Smooth muscle cell (in vitro differentiated cells): ENCODE measurements around the gene CSNK1A1. TPM values are rescaled to one million over a fixed set of nuclear protein-coding genes. Genes with fewer than 3 reads are reported as not detected.

ENCODE experiments used
- DNase-seq: peaks from one replicate; lab custom pipeline; 2025; ENCODE audit not compliant: unreplicated experiment; lab: John Stamatoyannopoulos, UW
- H2AFZ ChIP-seq: fragments of 200-600 bp; sonication (generic); 2 replicates; pipeline ENCODE4 v1.6.0; 2016; ENCODE audit warnings: antibody characterized with exemption, low read depth, mild to moderate bottlenecking
- H3F3A ChIP-seq: fragments of 200-600 bp; sonication (generic); 2 replicates; pipeline ENCODE4 v1.6.0; 2017; ENCODE audit warnings: antibody characterized with exemption, low read depth
- H3K27ac ChIP-seq: fragments of 200-600 bp; sonication (generic); 2 replicates; pipeline ENCODE4 v1.5.1; 2016; ENCODE audit warnings: low read depth, mild to moderate bottlenecking
- H3K27me3 ChIP-seq: fragments of 200-600 bp; sonication (generic); 2 replicates; pipeline ENCODE4 v1.6.1; 2016; ENCODE audit warnings: low read depth, mild to moderate bottlenecking
- H3K36me3 ChIP-seq: fragments of 200-600 bp; sonication (generic); 2 replicates; pipeline ENCODE4 v1.5.1; 2016; ENCODE audit warnings: low read depth
- H3K4me1 ChIP-seq: fragments of 200-600 bp; sonication (generic); 2 replicates; pipeline ENCODE4 v1.5.1; 2016; ENCODE audit warnings: low read depth
- H3K4me2 ChIP-seq: fragments of 200-600 bp; sonication (generic); 2 replicates; pipeline ENCODE4 v1.6.0; 2016; ENCODE audit warnings: mild to moderate bottlenecking
- H3K4me3 ChIP-seq: fragments of 200-600 bp; sonication (generic); 2 replicates; pipeline ENCODE4 v1.5.1; 2016; ENCODE audit warnings: mild to moderate bottlenecking
- H3K79me2 ChIP-seq: fragments of 200-600 bp; sonication (generic); 2 replicates; pipeline ENCODE4 v1.6.0; 2016; ENCODE audit warnings: low read depth, mild to moderate bottlenecking
- H3K9ac ChIP-seq: fragments of 200-600 bp; sonication (generic); 2 replicates; pipeline ENCODE4 v1.6.0; 2016; ENCODE audit warnings: low read depth
- H3K9me3 ChIP-seq: fragments of 200-600 bp; sonication (generic); replicated peaks from 2 replicates; pipeline ENCODE4 v1.5.1; 2016; ENCODE audit warnings: low read depth
- H4K20me1 ChIP-seq: fragments of 200-600 bp; sonication (generic); 2 replicates; pipeline ENCODE4 v1.6.0; 2016; ENCODE audit warnings: low read depth
- WGBS: methylation state at CpG from one replicate; pipeline ENCODE4 v1.1.7; 2016; ENCODE audit warnings: low lambda C conversion rate; 5-methylcytosine and 5-hydroxymethylcytosine counted together
- polyA plus RNA-seq: library from polyadenylated mRNA; unstranded; fragments of >200 nt; fragmentation: Nextera tagmentation; extraction: Ambion mirVana; gene quantifications from 2 replicates; pipeline ENCODE4 v1.2.1, GENCODE V29; 2016
- total RNA-seq: library from RNA; depleted of rRNA; stranded (reverse); fragments of >200 nt; gene quantifications from 2 replicates; pipeline ENCODE4 v1.2.3, GENCODE V29; 2014
- TF ChIP-seq, protein P1 (sequence below): fragments of 200-600 bp; sonication (generic); IDR thresholded peaks from 2 replicates; pipeline ENCODE4 v1.5.1; 2017; ENCODE audit warnings: borderline replicate concordance, mild to moderate bottlenecking, antibody characterized with exemption; ENCODE audit not compliant: insufficient read depth, poor library complexity, severe bottlenecking

Gene CSNK1A1
- total and polyA plus RNA-seq, 2 experiments from 2014 or later, result 129 to 294 TPM

DNA sequence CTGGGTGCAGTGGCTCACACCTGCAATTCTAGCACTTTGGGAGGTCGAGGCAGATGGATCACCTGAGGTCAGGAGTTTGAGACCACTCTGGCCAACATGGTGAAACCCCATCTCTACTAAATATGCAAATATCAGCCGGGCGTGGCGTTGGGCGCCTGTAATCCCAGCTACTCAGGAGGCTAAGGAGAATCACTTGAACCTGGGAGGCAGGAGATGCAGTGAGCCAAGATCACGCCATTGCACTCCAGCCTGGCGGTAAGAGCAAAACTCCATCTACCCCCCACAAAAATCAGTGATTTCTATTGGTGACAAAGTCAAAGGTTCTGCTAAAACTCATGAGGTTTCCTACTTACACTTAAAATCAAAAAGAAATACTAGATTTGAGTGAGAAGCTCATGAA is 18.8 kb downstream of the CSNK1A1 start:
- peaks cover 9% of the 10 kb centered on the region for H3F3A ChIP-seq
- WGBS, result 96% methylated on average over 7 of the region's 7 CpGs
- H3K79me2 ChIP-seq, result peaks cover 100% of the 10 kb centered on the region

DNA sequence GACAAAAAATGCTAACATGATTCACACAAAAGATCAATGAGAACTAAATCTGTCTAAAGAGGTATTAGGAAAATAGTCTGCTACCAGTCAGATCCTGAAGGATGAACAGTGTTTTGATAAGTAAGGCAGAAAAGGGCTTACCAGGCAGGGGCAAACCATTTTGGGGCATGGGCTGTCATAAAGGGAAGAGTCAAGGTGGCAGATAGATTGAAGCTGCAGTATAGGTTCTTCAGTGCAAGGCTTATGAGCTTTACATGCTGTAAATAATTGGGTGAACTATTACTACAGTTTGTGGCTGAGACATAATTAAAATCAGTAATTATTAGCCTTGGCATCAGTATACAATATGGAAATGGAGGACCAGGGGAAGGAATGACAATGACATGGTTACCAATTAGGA is 21.8 kb downstream of the CSNK1A1 start:
- H3K27ac ChIP-seq, result peak overlapping the region; percentile 48
- no peaks in the 10 kb centered on the region for H3K9me3 ChIP-seq
- H3K79me2 ChIP-seq, result peaks cover 100% of the 10 kb centered on the region
- no peaks in the 10 kb centered on the region for H3K27me3 ChIP-seq
- TF ChIP-seq, protein P1, sequence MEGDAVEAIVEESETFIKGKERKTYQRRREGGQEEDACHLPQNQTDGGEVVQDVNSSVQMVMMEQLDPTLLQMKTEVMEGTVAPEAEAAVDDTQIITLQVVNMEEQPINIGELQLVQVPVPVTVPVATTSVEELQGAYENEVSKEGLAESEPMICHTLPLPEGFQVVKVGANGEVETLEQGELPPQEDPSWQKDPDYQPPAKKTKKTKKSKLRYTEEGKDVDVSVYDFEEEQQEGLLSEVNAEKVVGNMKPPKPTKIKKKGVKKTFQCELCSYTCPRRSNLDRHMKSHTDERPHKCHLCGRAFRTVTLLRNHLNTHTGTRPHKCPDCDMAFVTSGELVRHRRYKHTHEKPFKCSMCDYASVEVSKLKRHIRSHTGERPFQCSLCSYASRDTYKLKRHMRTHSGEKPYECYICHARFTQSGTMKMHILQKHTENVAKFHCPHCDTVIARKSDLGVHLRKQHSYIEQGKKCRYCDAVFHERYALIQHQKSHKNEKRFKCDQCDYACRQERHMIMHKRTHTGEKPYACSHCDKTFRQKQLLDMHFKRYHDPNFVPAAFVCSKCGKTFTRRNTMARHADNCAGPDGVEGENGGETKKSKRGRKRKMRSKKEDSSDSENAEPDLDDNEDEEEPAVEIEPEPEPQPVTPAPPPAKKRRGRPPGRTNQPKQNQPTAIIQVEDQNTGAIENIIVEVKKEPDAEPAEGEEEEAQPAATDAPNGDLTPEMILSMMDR, result no peak
- H3K9ac ChIP-seq, result no peak overlapping the region
- peaks cover 19% of the 10 kb centered on the region for H3F3A ChIP-seq
- peak overlapping the region; percentile 19 for H3K4me2 ChIP-seq
- H3K4me3 ChIP-seq, result no peak overlapping the region
- H2AFZ ChIP-seq, result no peak overlapping the region
- H4K20me1 ChIP-seq, result peaks cover 100% of the 10 kb centered on the region
- peaks cover 3% of the 10 kb centered on the region for H3K36me3 ChIP-seq
- no peak for DNase-seq
- H3K4me1 ChIP-seq, result peaks cover 23% of the 10 kb centered on the region

More for the DNA sequence above, 18.8 kb downstream of the CSNK1A1 start:
- no peak overlapping the region for H3K4me2 ChIP-seq
- TF ChIP-seq, protein P1, result no peak
- no peaks in the 10 kb centered on the region for H3K36me3 ChIP-seq
- H3K4me1 ChIP-seq, result peaks cover 23% of the 10 kb centered on the region
- H3K27ac ChIP-seq, result peak overlapping the region; percentile 26
- H3K4me3 ChIP-seq, result no peak overlapping the region
- no peak overlapping the region for H3K9ac ChIP-seq
- H3K9me3 ChIP-seq, result no peaks in the 10 kb centered on the region
- H3K27me3 ChIP-seq, result no peaks in the 10 kb centered on the region
- H2AFZ ChIP-seq, result no peak overlapping the region
- peaks cover 100% of the 10 kb centered on the region for H4K20me1 ChIP-seq
- no peak for DNase-seq

DNA sequence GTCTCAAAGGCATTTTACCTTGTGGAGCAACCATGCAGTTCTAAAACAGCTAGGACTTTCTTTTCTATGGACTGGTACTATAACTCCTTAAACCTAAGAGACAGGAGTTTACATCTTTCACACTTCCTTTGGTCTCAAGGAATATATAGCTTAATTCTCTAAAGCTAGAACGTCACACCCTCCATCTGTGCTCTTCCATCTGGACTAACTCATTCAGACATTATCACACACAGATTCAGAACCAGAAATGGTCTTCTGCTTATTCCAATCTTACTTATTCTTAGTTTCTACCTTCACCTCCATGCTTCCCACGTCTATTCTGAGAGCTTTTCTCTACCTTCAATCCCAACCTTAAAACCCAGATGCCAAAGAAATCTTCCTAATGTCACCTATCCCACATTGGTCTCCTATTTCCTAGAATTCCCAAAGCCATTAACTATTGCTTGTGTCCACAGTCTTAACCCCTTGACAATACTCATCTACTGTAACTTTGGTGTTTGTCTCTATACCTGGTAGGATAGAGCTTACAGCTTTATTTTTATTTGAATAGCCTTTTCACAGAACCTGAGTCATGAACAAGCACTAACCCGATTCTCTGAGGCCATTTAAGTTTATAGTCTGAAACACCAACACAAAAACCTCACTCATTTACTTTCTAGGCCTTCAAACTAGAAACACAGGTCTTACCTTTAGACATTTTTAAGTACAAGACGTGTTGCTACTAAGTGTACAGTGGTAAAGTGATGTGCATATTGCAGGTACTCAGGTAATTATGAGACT is 22.8 kb downstream of the CSNK1A1 start:
- Histone ChIP-seq H3K4me2 (peak overlapping the region; percentile 19), H4K20me1 (peaks cover 100% of the 10 kb centered on the region), H3K4me1 (peaks cover 23% of the 10 kb centered on the region), H3K27ac (peak overlapping the region; percentile 48), H3K36me3 (peaks cover 7% of the 10 kb centered on the region), H2AFZ (no peak overlapping the region), H3K79me2 (peaks cover 100% of the 10 kb centered on the region), H3K27me3 (no peaks in the 10 kb centered on the region), H3F3A (peaks cover 19% of the 10 kb centered on the region), H3K4me3 (no peak overlapping the region), H3K9me3 (no peaks in the 10 kb centered on the region), H3K9ac (no peak overlapping the region)
- TF ChIP-seq, protein P1, result no peak
- DNase-seq, result no peak
- 68% methylated on average over 4 of the region's 4 CpGs for WGBS
